BE2C (cell line): ENCODE measurements around the gene TSGA10.

Source experiments
- DNase-seq: peaks from one replicate; pipeline ENCODE4 v3.0.0-alpha.2; 2020
- H3K27me3 ChIP-seq: fragments of 250-450 bp; sonication (Bioruptor Pico); 2 replicates; pipeline ENCODE4 v1.5.1; 2020; ENCODE audit warnings: mild to moderate bottlenecking
- H3K36me3 ChIP-seq: fragments of 250-450 bp; sonication (Bioruptor Pico); 2 replicates; pipeline ENCODE4 v1.5.1; 2020; ENCODE audit warnings: mild to moderate bottlenecking
- H3K4me1 ChIP-seq: fragments of 250-450 bp; sonication (Bioruptor Pico); 2 replicates; pipeline ENCODE4 v1.5.1; 2020
- H3K4me3 ChIP-seq: 2 replicates; pipeline ENCODE4 v1.5.1; 2011; ENCODE audit warnings: low read depth, low read length
- H3K9me3 ChIP-seq: fragments of 250-450 bp; sonication (Bioruptor Pico); 2 replicates; pipeline ENCODE4 v1.5.1; 2020
- CTCF ChIP-seq: IDR thresholded peaks from 2 replicates; pipeline ENCODE4 v1.5.1; 2012; ENCODE audit warnings: mild to moderate bottlenecking, low read depth, low read length

The TSGA10 gene

GRCh38 chr2:98948956-98949739 lies 205.6 kb downstream of the TSGA10 start:
- no peaks in the 10 kb centered on the region for H3K4me1 ChIP-seq

GRCh38 chr2:98947554-98947953 lies 207.2 kb downstream of the TSGA10 start:
- no peak overlapping the region for H3K4me3 ChIP-seq
- H3K27me3 ChIP-seq = no peaks in the 10 kb centered on the region
- H3K4me1 ChIP-seq = no peaks in the 10 kb centered on the region
- TF ChIP-seq CTCF = no peak
- no peaks in the 10 kb centered on the region for H3K36me3 ChIP-seq
- DNase-seq = no peak
- no peaks in the 10 kb centered on the region for H3K9me3 ChIP-seq

More at GRCh38 chr2:98948956-98949739, 205.6 kb downstream of the TSGA10 start:
- no peak for TF ChIP-seq CTCF
- Histone ChIP-seq H3K27me3 (no peaks in the 10 kb centered on the region), H3K36me3 (no peaks in the 10 kb centered on the region), H3K9me3 (no peaks in the 10 kb centered on the region), H3K4me3 (no peak overlapping the region)
- DNase-seq = no peak
